Activated CD4-positive, alpha-beta T cell treated with anti-CD3 and anti-CD28 coated beads for 1 hour (primary cell): ENCODE measurements around the gene FMO5.
"Not testable (repeated sequence)": the region's sequence is repeated elsewhere in the genome, so short reads cannot be mapped to it uniquely, and the experiment has no call there.

ENCODE experiments used
- DNase-seq: peaks from one replicate; pipeline ENCODE4 v3.0.0-alpha.2; 2020

The FMO5 gene

GRCh38 chr1:147238925-147239820 lies 14.0 kb upstream of the FMO5 start:
- DNase-seq: no peak

- no peak for DNase-seq
These were observed 13.1 kb upstream of the FMO5 start for GRCh38 chr1:147238053-147238902.

- no peak for DNase-seq
These were observed 12.0 kb upstream of the FMO5 start for GRCh38 chr1:147236959-147237791.

GRCh38 chr1:147236448-147236847 lies 11.3 kb upstream of the FMO5 start:
- DNase-seq: no peak

GRCh38 chr1:147235822-147236221 lies 10.7 kb upstream of the FMO5 start:
- DNase-seq: no peak

- not testable (repeated sequence) for DNase-seq
These were observed 8.8 kb upstream of the FMO5 start for GRCh38 chr1:147233903-147234302.

- not testable (repeated sequence) for DNase-seq
These were observed 5.9 kb upstream of the FMO5 start for GRCh38 chr1:147231032-147231431.

- no peak for DNase-seq
These were observed 1.2 kb downstream of the FMO5 start for GRCh38 chr1:147223740-147224615.

- DNase-seq: no peak
These were observed 6.5 kb downstream of the FMO5 start for GRCh38 chr1:147218606-147219005.

GRCh38 chr1:147217141-147217540 lies 8.0 kb downstream of the FMO5 start:
- no peak for DNase-seq

GRCh38 chr1:147216124-147216523 lies 9.0 kb downstream of the FMO5 start:
- no peak for DNase-seq

GRCh38 chr1:147215540-147215916 lies 9.6 kb downstream of the FMO5 start:
- DNase-seq: no peak

- DNase-seq: no peak
These were observed 10.1 kb downstream of the FMO5 start for GRCh38 chr1:147214842-147215539.

- no peak for DNase-seq
These were observed 10.8 kb downstream of the FMO5 start for GRCh38 chr1:147214325-147214724.

GRCh38 chr1:147213271-147213670 lies 11.9 kb downstream of the FMO5 start:
- DNase-seq: no peak

GRCh38 chr1:147211577-147211976 lies 13.6 kb downstream of the FMO5 start:
- DNase-seq: no peak

- DNase-seq: no peak
These were observed 14.2 kb downstream of the FMO5 start for GRCh38 chr1:147210987-147211386.

- DNase-seq: no peak
These were observed 15.0 kb downstream of the FMO5 start for GRCh38 chr1:147209825-147210821.

- no peak for DNase-seq
These were observed 16.5 kb downstream of the FMO5 start for GRCh38 chr1:147208619-147209018.

GRCh38 chr1:147207192-147207591 lies 17.9 kb downstream of the FMO5 start:
- DNase-seq: no peak
